Fibroblast of skin of right quadriceps (primary cell): ENCODE results near the gene PRXL2B.

Experiments used
- DNase-seq: peaks from one replicate; pipeline ENCODE4 v3.0.0-alpha.2; 2013

The PRXL2B gene

GRCh38 chr1:2602866-2603520 is 16.4 kb downstream of the PRXL2B start:
- DNase-seq = no peak

- no peak for DNase-seq
Observed at GRCh38 chr1:2603521-2604155, 17.1 kb downstream of the PRXL2B start.

GRCh38 chr1:2604156-2604843 is 17.7 kb downstream of the PRXL2B start:
- DNase-seq = no peak

- no peak for DNase-seq
Observed at GRCh38 chr1:2604844-2605508, 18.4 kb downstream of the PRXL2B start.

GRCh38 chr1:2605509-2606395 is 19.2 kb downstream of the PRXL2B start:
- no peak for DNase-seq

- no peak for DNase-seq
Observed at GRCh38 chr1:2606396-2606880, 19.9 kb downstream of the PRXL2B start.

GRCh38 chr1:2606881-2607621 is 20.5 kb downstream of the PRXL2B start:
- no peak for DNase-seq

- DNase-seq = no peak
Observed at GRCh38 chr1:2607641-2608091, 21.1 kb downstream of the PRXL2B start.

GRCh38 chr1:2609319-2610035 is 22.9 kb downstream of the PRXL2B start:
- DNase-seq = no peak

GRCh38 chr1:2610036-2610959 is 23.7 kb downstream of the PRXL2B start:
- no peak for DNase-seq

- DNase-seq = no peak
Observed at GRCh38 chr1:2611031-2611501, 24.5 kb downstream of the PRXL2B start.

- no peak for DNase-seq
Observed at GRCh38 chr1:2611621-2612437, 25.3 kb downstream of the PRXL2B start.

GRCh38 chr1:2612591-2613365 is 26.2 kb downstream of the PRXL2B start:
- DNase-seq = no peak

GRCh38 chr1:2614145-2614544 is 27.6 kb downstream of the PRXL2B start:
- no peak for DNase-seq

- no peak for DNase-seq
Observed at GRCh38 chr1:2617971-2618470, 31.4 kb downstream of the PRXL2B start.

GRCh38 chr1:2623571-2624337 is 37.2 kb downstream of the PRXL2B start:
- no peak for DNase-seq
